Measurements from ENCODE around the gene IL18BP. TPM values are rescaled to one million over a fixed set of nuclear protein-coding genes. Genes with fewer than 3 reads are reported as not detected.

IL18BP gene
- total and polyA plus RNA-seq, 9 of the 15 experiments (the other 6 are each of a cell fraction or from before 2014, with no cell fraction given) = 0.34 to 9.4 (median 3.2) TPM

DNA sequence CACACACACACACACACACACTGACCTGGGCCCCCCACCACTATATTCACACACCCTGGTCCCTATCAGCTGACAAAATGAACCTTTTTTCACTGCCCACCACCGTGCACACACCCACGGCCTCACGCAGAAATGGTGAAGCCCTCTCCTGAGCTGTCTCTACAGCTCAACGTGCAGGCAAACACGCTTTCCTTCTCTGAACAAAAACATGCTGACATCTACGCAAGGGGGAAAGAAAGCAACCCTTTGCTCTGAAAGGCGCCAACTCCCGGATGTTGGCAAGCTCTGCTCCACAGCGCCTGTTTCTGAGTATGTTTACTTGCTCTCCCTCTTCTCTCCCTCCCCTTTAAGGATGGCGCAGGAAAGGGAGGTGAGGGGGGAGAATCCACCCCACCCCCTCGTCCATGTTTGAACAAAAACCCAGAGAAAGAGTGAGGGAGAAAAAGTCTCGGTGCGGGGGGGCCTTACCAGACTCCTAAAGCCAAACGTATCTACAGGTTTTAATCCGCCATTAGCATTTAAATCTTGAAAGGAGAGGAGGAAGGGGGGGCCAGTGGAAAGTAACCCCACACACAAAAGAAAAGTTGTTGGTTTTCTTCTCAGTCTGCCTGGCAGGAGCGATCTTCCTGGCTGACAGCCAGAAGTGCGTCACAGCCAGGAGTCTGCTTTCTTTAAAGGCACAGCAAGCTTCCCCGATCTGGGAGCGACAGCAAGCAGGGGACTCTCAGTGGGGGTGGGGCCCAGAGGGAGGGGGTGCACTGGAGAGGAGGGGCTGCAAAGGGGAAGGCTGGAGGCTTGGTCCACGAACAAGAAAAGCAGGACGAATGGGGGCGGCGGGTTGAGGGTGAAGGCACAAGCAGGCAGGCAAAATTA is 42.0 kb downstream of the IL18BP start (continued):
- TF ChIP-seq PTRF (tag; IDR thresholded peaks at IDR 0.05) (no peak), NFE2L1 (tag; IDR thresholded peaks at IDR 0.05; ENCODE audit: borderline replicate concordance, low read depth) (no peak), TBP (optimal IDR thresholded peaks at IDR 0.05; ENCODE audit: low read depth, low read length) (peak; percentile 13), OTX1 (CRISPR knock-in tag; IDR thresholded peaks at IDR 0.05) (0 out of 2 replicates have a peak, but pooled peaks have one; percentile 34), CXXC5 (CRISPR knock-in tag; IDR thresholded peaks at IDR 0.05) (no peak; the same call in 1 of the 2 replicates), ZNF197 (CRISPR knock-in tag; IDR thresholded peaks at IDR 0.05; ENCODE audit: low read depth) (no peak), RBM22 (IDR thresholded peaks at IDR 0.05; ENCODE audit: low read depth, low read length, poor library complexity, severe bottlenecking) (no peak), SUPT5H (IDR thresholded peaks at IDR 0.05) (no peak), NFATC3 (IDR thresholded peaks at IDR 0.05) (no peak), MEF2A (IDR thresholded peaks at IDR 0.05; ENCODE audit: control insufficient read depth, low read depth, low read length) (no peak), DIDO1 (tag; IDR thresholded peaks at IDR 0.05; ENCODE audit: low read depth) (no peak), HDAC2 (IDR thresholded peaks at IDR 0.05) (no peak)
- TF ChIP-seq, protein P1, sequence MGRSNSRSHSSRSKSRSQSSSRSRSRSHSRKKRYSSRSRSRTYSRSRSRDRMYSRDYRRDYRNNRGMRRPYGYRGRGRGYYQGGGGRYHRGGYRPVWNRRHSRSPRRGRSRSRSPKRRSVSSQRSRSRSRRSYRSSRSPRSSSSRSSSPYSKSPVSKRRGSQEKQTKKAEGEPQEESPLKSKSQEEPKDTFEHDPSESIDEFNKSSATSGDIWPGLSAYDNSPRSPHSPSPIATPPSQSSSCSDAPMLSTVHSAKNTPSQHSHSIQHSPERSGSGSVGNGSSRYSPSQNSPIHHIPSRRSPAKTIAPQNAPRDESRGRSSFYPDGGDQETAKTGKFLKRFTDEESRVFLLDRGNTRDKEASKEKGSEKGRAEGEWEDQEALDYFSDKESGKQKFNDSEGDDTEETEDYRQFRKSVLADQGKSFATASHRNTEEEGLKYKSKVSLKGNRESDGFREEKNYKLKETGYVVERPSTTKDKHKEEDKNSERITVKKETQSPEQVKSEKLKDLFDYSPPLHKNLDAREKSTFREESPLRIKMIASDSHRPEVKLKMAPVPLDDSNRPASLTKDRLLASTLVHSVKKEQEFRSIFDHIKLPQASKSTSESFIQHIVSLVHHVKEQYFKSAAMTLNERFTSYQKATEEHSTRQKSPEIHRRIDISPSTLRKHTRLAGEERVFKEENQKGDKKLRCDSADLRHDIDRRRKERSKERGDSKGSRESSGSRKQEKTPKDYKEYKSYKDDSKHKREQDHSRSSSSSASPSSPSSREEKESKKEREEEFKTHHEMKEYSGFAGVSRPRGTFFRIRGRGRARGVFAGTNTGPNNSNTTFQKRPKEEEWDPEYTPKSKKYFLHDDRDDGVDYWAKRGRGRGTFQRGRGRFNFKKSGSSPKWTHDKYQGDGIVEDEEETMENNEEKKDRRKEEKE (IDR thresholded peaks at IDR 0.05; ENCODE audit: borderline replicate concordance in 1 of 2, control insufficient read depth in 1 of 2, low read depth in 2 of 2, low read length in 1 of 2) = no peak
- TF ChIP-seq, protein P2, sequence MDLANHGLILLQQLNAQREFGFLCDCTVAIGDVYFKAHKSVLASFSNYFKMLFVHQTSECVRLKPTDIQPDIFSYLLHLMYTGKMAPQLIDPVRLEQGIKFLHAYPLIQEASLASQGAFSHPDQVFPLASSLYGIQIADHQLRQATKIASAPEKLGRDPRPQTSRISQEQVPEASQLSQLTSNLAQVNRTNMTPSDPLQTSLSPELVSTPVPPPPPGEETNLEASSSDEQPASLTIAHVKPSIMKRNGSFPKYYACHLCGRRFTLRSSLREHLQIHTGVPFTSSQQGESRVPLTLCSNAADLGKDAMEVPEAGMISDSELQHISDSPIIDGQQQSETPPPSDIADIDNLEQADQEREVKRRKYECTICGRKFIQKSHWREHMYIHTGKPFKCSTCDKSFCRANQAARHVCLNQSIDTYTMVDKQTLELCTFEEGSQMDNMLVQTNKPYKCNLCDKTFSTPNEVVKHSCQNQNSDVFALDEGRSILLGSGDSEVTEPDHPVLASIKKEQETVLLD (IDR thresholded peaks at IDR 0.05) = no peak
- TF ChIP-seq, protein P3, sequence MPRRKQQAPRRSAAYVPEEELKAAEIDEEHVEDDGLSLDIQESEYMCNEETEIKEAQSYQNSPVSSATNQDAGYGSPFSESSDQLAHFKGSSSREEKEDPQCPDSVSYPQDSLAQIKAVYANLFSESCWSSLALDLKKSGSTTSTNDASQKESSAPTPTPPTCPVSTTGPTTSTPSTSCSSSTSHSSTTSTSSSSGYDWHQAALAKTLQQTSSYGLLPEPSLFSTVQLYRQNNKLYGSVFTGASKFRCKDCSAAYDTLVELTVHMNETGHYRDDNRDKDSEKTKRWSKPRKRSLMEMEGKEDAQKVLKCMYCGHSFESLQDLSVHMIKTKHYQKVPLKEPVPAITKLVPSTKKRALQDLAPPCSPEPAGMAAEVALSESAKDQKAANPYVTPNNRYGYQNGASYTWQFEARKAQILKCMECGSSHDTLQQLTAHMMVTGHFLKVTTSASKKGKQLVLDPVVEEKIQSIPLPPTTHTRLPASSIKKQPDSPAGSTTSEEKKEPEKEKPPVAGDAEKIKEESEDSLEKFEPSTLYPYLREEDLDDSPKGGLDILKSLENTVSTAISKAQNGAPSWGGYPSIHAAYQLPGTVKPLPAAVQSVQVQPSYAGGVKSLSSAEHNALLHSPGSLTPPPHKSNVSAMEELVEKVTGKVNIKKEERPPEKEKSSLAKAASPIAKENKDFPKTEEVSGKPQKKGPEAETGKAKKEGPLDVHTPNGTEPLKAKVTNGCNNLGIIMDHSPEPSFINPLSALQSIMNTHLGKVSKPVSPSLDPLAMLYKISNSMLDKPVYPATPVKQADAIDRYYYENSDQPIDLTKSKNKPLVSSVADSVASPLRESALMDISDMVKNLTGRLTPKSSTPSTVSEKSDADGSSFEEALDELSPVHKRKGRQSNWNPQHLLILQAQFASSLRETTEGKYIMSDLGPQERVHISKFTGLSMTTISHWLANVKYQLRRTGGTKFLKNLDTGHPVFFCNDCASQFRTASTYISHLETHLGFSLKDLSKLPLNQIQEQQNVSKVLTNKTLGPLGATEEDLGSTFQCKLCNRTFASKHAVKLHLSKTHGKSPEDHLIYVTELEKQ (CRISPR knock-in tag; IDR thresholded peaks at IDR 0.05) = no peak
- TF ChIP-seq, protein P4, sequence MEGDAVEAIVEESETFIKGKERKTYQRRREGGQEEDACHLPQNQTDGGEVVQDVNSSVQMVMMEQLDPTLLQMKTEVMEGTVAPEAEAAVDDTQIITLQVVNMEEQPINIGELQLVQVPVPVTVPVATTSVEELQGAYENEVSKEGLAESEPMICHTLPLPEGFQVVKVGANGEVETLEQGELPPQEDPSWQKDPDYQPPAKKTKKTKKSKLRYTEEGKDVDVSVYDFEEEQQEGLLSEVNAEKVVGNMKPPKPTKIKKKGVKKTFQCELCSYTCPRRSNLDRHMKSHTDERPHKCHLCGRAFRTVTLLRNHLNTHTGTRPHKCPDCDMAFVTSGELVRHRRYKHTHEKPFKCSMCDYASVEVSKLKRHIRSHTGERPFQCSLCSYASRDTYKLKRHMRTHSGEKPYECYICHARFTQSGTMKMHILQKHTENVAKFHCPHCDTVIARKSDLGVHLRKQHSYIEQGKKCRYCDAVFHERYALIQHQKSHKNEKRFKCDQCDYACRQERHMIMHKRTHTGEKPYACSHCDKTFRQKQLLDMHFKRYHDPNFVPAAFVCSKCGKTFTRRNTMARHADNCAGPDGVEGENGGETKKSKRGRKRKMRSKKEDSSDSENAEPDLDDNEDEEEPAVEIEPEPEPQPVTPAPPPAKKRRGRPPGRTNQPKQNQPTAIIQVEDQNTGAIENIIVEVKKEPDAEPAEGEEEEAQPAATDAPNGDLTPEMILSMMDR (IDR thresholded peaks at IDR 0.05 in 2 of 3, conservative IDR thresholded peaks at IDR 0.05 in 1 of 3; ENCODE audit: insufficient read depth in 2 of 3, low read depth in 1 of 3, low read length in 3 of 3) = no peak
